Stimulated activated memory B cell treated with anti-CD40 and anti-IgM and Interleukin-4, amounts not matched to agents 10 μg/mL and 1 μg/mL and 100 μg/mL, for 72 hours (primary cell): ENCODE measurements around the gene MAP3K21.

Experiments used
- ATAC-seq: fragments of 150-1000 bp; cut with Tn5 transposase; 2 replicates; pipeline ENCODE4 v1.10.0; 2021
- H3K27ac Mint-ChIP-seq: one replicate; pipeline ENCODE4 v1.8.0; 2022; ENCODE audit warnings: mild to moderate bottlenecking, mixed read lengths
- H3K27me3 Mint-ChIP-seq: one replicate; pipeline ENCODE4 v1.8.0; 2022; ENCODE audit warnings: mixed read lengths
- H3K36me3 Mint-ChIP-seq: one replicate; pipeline ENCODE4 v1.8.0; 2022; ENCODE audit warnings: mixed read lengths
- H3K4me1 Mint-ChIP-seq: one replicate; pipeline ENCODE4 v1.8.0; 2022; ENCODE audit warnings: mixed read lengths
- H3K4me3 Mint-ChIP-seq: one replicate; pipeline ENCODE4 v1.8.0; 2022; ENCODE audit warnings: mild to moderate bottlenecking, moderate library complexity, mixed read lengths
- H3K9me3 Mint-ChIP-seq: one replicate; pipeline ENCODE4 v1.8.0; 2022; ENCODE audit warnings: mixed read lengths

MAP3K21 gene

DNA sequence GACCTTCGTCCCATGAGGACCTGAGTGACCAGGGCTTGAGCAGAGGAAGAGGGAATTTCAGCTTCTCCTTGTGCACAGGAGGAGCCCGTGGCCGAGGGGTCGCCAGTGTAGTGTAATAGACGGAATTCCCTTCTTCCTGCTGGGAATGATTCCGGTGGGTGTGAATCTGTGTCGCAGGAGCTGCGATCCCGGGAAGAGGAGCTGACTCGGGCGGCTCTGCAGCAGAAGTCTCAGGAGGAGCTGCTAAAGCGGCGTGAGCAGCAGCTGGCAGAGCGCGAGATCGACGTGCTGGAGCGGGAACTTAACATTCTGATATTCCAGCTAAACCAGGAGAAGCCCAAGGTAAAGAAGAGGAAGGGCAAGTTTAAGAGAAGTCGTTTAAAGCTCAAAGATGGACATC is 34.4 kb downstream of the MAP3K21 start:
- Mint-ChIP-seq H3K27me3 (no peaks in the 10 kb centered on the region), H3K27ac (no peak overlapping the region), H3K36me3 (peaks cover 11% of the 10 kb centered on the region), H3K4me3 (no peak overlapping the region), H3K4me1 (peaks cover 9% of the 10 kb centered on the region), H3K9me3 (peaks cover 2% of the 10 kb centered on the region)
- ATAC-seq = no peak

DNA sequence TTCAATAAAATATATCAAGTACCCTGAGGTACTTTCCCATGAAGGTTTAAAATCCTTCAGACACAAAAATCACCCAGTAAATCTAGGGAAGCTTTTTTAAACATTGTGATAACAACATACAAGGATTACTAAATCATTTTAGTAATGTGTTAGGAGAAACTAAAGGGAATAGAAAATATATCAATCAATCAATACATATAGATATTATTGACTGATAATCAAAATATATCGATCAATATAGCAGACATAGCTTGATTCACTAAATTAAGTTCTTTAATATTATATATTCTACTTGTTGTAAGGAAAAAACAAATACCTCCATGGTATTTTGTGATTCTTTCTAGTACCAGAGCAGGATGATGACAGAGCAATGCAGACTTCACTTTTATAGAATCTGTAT is 35.2 kb downstream of the MAP3K21 start:
- no peak overlapping the region for H3K4me3 Mint-ChIP-seq
- no peaks in the 10 kb centered on the region for H3K27me3 Mint-ChIP-seq
- H3K9me3 Mint-ChIP-seq = no peaks in the 10 kb centered on the region
- no peak for ATAC-seq
- H3K36me3 Mint-ChIP-seq = peaks cover 5% of the 10 kb centered on the region
- no peak overlapping the region for H3K27ac Mint-ChIP-seq
- H3K4me1 Mint-ChIP-seq = peaks cover under 1% of the 10 kb centered on the region

DNA sequence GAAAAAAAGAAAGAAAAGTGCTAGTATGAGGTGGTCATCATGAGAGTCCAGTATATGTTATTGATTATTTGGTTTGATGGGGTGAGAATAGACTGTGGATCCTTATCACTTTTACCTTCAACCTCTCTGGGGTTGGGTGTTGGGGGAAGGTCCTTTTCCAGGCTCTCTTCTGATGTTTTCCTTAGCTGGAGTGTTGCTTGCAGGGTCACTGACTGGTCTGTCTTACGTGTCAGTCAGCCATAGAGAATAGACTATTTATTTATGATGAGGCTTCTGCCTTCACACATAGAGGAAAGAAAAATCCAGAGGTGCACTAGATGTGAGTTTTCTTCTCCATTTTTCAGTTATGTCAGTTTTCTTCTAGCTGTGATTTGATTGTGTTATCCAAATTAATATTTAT is 36.5 kb downstream of the MAP3K21 start:
- ATAC-seq = no peak
- H3K9me3 Mint-ChIP-seq = no peaks in the 10 kb centered on the region
- no peak overlapping the region for H3K4me3 Mint-ChIP-seq
- H3K27ac Mint-ChIP-seq = no peak overlapping the region
- H3K4me1 Mint-ChIP-seq = no peaks in the 10 kb centered on the region
- H3K27me3 Mint-ChIP-seq = no peaks in the 10 kb centered on the region
- peaks cover 5% of the 10 kb centered on the region for H3K36me3 Mint-ChIP-seq

DNA sequence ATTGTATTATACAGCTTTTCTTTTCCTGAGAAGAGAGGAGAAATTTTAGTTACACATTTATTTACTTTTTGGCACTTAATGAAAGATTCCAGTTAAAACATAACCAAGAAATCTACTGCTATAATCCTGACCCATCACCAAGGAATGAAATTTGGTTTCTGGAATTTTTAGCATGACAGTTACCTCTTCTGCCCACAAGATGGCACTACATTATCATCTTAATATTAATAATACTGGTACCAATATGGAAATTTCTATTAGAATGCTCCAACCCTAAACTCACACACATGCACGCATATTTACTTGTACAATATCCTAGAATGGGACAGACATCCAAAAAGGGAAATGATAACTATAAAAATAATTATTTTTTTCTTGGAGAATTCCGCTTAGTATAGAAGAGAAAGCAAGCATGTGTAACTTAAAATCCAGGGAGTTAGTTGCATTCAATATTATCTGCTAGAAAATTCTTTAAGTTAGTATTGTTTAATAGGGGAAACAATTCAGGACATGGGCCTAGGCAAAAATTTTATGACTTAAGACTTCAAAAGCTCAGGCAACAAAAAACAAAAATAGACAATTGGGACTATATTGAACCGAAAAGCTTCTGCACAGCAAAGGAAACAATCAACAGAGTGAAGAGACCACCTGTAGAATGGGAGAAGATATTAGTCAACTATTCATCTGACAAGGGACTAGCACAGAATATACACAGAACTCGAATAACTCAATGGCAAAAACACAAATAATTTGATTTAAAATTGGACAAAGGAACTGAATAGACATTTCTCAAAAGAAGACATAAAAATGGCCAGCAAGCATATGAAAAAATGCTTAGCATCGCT is 37.4 kb downstream of the MAP3K21 start:
- no peak for ATAC-seq
- H3K4me1 Mint-ChIP-seq = no peaks in the 10 kb centered on the region
- no peak overlapping the region for H3K4me3 Mint-ChIP-seq
- no peak overlapping the region for H3K27ac Mint-ChIP-seq
- no peaks in the 10 kb centered on the region for H3K9me3 Mint-ChIP-seq
- H3K27me3 Mint-ChIP-seq = no peaks in the 10 kb centered on the region
- peaks cover 5% of the 10 kb centered on the region for H3K36me3 Mint-ChIP-seq

DNA sequence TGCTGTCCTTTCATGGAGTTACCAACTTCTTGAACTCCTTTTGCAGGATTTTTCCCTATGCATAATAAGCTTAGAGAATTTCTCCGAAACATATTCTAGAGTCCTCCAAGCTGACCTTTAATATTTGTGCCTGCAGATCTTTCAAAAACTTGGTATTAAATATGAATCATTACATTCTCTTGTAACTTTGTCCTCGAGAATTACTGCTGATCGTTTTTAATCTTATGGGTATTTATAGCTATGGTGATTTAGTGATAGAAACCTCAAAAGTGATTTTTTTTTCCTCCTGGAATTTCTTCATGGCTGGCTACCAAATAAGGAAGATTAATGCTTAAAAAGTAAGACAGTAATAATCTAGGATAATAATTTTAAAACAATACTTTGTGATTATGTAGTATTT is 39.1 kb downstream of the MAP3K21 start:
- H3K4me1 Mint-ChIP-seq = no peaks in the 10 kb centered on the region
- H3K4me3 Mint-ChIP-seq = no peak overlapping the region
- H3K9me3 Mint-ChIP-seq = no peaks in the 10 kb centered on the region
- H3K27ac Mint-ChIP-seq = no peak overlapping the region
- no peak for ATAC-seq
- peaks cover 4% of the 10 kb centered on the region for H3K36me3 Mint-ChIP-seq
- H3K27me3 Mint-ChIP-seq = no peaks in the 10 kb centered on the region

DNA sequence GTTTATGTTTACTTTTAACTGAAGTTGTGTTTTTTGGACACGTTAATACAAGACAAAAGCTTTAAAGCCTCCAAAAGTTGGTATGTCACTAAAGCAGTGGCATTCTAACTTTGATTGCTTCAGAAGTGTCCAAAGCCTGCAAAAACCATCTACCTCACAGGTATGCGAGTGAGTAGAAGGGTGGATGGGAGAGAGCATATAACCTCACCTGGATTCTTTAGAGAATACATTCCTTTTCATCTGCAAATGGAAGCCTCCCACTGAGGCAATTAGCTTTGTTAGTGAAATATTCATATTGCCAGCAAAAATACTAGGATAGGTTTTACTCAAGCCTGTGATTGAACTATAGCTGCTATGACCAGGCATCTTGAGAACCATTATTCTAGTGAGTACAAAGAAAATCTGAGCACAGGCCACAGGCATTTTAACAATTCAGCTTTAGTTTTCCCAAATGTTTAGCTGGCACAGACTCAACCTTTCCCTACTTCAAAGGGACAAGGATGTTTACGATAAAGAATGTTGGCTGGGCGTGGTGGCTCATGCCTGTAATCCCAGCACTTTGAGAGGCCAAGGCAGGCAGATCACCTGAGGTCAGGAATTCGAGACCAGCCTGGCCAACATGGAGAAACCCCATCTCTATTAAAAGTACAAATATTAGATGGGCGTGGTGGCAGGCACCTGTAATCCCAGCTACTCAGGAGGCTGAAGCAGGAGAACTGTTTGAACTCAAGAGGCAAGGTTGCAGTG is 39.7 kb downstream of the MAP3K21 start:
- no peaks in the 10 kb centered on the region for H3K4me1 Mint-ChIP-seq
- no peaks in the 10 kb centered on the region for H3K9me3 Mint-ChIP-seq
- no peaks in the 10 kb centered on the region for H3K27me3 Mint-ChIP-seq
- H3K4me3 Mint-ChIP-seq = no peak overlapping the region
- H3K27ac Mint-ChIP-seq = no peak overlapping the region
- no peak for ATAC-seq
- H3K36me3 Mint-ChIP-seq = no peaks in the 10 kb centered on the region

DNA sequence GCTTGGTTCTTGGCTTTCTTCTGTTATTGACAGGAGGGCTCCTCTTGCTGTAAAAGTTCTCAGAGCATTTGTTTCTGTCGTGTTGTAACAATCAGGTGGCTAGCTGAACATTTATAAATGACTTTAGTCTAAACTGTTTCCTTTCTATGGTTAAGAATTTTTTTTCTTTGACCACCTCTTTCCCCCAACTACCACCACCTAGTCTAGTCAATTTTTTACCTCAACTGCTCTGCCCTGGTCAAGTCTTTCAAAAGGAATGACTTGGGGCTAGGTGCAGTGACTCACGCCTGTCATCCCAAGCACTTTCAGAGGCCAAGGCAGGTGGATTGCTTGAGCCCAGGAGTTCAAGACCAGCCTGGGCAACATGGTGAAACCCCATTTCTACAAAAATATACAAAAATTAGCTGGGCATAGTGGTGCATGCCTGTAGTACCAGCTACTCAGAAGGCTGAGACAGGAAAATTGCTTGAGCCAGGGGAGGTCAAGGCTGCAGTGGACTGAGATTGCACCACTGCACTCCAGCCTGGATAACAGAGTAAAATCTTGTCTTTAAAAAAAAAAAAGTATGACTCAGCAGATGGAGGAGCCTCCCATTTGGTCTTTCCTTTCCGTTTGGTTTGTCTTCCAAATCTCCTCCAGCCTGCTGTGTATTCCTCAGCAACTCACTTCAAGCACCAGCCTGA is 40.7 kb downstream of the MAP3K21 start:
- H3K27me3 Mint-ChIP-seq = no peaks in the 10 kb centered on the region
- no peaks in the 10 kb centered on the region for H3K4me1 Mint-ChIP-seq
- no peaks in the 10 kb centered on the region for H3K9me3 Mint-ChIP-seq
- H3K36me3 Mint-ChIP-seq = no peaks in the 10 kb centered on the region
- no peak for ATAC-seq
- H3K4me3 Mint-ChIP-seq = no peak overlapping the region
- H3K27ac Mint-ChIP-seq = no peak overlapping the region

DNA sequence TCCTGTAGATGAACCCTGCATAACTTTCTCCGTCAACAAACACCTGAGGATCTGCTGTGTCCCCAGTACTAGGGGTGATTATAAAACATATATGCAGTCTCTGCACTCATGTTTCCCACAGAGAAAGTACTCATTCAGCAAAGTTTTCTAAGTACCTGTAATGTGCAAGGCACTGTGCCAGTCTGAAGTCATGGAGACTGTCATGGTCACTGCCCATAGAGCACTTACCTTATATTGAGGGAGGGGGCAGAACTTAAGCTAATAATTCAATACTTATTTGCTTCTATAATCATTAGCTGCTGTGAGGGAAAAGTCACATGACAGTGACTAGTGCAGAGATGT is 41.2 kb downstream of the MAP3K21 start:
- Mint-ChIP-seq H3K36me3 (peaks cover 4% of the 10 kb centered on the region), H3K4me1 (no peaks in the 10 kb centered on the region), H3K27me3 (no peaks in the 10 kb centered on the region), H3K27ac (no peak overlapping the region), H3K9me3 (no peaks in the 10 kb centered on the region), H3K4me3 (no peak overlapping the region)
- ATAC-seq = no peak

DNA sequence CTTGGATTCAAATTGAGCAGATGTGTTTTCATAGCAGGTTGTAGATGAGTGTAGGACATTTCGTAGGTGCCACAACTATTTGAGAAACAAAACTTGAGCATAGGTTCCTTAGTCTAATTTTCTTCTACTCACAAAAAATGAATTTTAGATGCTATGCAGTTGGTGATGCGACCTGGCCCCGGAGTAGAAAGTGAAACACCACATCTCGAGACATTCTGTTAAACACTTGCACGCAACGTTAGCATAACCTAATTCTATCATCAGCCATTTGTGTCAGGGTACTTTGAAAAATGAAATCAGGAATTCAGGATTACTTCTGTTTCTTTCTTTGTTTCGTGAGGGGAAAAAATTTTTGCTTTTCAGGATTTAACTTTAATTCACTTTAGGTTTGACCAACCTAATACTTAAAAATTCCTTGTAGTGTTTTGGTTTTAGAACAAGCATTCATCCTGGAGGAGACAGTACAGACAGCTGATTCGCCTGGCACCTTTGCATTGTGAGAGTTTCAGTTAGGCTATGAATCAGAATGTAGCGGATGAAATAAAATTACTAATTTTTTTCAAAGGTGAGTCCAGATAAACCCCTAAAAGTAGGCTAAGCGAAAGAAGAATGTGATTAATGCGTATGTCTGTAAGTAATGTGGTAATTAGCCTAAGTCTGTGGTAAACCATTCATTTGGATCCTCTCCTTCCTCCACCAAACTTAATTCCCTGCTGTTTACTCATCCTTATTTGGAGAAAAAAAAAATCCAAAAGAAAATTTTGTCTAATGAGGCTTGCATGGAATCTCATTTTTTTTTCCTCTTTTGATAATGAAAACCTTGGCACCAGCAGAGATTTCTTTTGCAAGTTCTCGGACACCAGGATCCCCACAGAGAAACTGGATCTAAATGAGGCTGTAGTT is 44.9 kb downstream of the MAP3K21 start:
- no peaks in the 10 kb centered on the region for H3K27me3 Mint-ChIP-seq
- H3K9me3 Mint-ChIP-seq = no peaks in the 10 kb centered on the region
- H3K27ac Mint-ChIP-seq = no peak overlapping the region
- no peak for ATAC-seq
- no peaks in the 10 kb centered on the region for H3K4me1 Mint-ChIP-seq
- H3K36me3 Mint-ChIP-seq = peaks cover 5% of the 10 kb centered on the region
- H3K4me3 Mint-ChIP-seq = no peak overlapping the region

DNA sequence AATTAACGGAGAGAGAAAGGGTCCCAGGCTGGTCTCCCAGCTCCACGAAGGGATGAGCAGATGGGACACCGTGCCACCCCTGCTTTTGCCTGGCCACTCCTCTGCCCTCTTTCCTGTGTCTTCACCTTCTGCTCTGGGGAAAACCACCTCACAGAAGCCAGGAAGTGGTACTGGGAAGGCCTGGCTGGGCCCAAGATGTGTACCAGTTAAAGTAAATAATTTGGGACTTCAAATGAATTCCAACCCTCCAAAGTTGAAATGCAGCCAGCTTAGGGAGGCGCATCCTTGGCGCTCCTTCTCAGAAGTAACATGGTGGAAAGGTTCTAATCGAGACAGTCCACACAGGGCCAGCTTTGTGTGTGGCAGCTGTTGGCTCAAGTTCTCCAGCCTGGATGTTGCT is 45.7 kb downstream of the MAP3K21 start:
- ATAC-seq = no peak

DNA sequence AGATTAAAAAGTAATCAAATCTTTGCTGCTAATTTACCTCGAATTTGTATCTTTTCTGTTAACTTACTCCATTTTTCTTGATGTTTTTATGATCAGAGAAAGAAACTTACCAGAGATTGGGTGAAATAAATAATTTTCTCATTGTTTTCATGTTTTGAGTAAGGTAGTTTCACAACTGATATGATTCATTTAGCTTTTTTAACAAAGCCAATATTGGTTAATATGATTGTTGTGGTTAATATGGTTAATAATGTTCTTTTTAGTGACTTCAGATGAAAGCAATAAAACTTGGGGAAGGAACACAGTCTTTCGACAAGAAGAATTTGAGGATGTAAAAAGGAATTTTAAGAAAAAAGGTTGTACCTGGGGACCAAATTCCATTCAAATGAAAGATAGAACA is 48.1 kb downstream of the MAP3K21 start:
- ATAC-seq = no peak
- H3K9me3 Mint-ChIP-seq = no peaks in the 10 kb centered on the region
- H3K4me3 Mint-ChIP-seq = no peak overlapping the region
- peaks cover 4% of the 10 kb centered on the region for H3K4me1 Mint-ChIP-seq
- H3K27ac Mint-ChIP-seq = no peak overlapping the region
- H3K36me3 Mint-ChIP-seq = peaks cover 5% of the 10 kb centered on the region
- H3K27me3 Mint-ChIP-seq = no peaks in the 10 kb centered on the region

More for the DNA sequence above, 45.7 kb downstream of the MAP3K21 start:
- no peaks in the 10 kb centered on the region for H3K4me1 Mint-ChIP-seq
- H3K27me3 Mint-ChIP-seq = no peaks in the 10 kb centered on the region
- no peak overlapping the region for H3K4me3 Mint-ChIP-seq
- H3K27ac Mint-ChIP-seq = no peak overlapping the region
- peaks cover 5% of the 10 kb centered on the region for H3K36me3 Mint-ChIP-seq
- H3K9me3 Mint-ChIP-seq = no peaks in the 10 kb centered on the region

DNA sequence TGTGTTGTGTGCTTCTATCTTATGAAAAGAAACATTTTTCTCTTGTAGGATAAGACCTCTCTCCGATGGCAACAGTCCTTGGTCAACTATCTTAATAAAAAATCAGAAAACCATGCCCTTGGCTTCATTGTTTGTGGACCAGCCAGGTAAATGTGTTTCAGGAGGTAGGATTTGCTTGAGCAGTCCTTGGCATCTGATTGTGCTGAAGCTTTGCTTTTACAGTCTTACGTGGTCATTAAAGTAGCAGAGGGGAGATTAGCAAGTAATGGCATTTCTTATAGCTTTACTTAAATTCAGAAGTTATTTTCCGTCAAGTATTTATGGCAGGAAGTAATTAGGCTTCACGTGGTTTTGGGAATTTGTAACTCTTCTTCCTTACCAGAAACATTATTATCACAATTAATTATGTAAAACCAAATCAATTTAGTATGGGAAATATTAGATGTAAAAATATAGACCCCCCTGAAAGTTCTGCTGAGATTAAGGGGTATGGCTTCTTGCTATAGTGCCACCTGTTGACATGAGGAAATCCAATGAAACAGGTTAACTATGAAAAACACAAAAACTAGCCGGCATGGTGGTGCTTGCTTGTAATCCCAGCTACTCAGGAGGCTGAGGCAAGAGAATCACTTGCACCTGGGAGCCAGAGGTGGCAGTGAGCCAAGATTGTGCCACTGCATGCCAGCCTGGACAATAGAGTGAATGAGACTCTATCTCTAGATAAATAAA is 49.0 kb downstream of the MAP3K21 start:
- H3K4me3 Mint-ChIP-seq = no peak overlapping the region
- no peak overlapping the region for H3K27ac Mint-ChIP-seq
- H3K36me3 Mint-ChIP-seq = peaks cover 5% of the 10 kb centered on the region
- no peaks in the 10 kb centered on the region for H3K9me3 Mint-ChIP-seq
- ATAC-seq = no peak
- peaks cover 4% of the 10 kb centered on the region for H3K4me1 Mint-ChIP-seq
- H3K27me3 Mint-ChIP-seq = no peaks in the 10 kb centered on the region

DNA sequence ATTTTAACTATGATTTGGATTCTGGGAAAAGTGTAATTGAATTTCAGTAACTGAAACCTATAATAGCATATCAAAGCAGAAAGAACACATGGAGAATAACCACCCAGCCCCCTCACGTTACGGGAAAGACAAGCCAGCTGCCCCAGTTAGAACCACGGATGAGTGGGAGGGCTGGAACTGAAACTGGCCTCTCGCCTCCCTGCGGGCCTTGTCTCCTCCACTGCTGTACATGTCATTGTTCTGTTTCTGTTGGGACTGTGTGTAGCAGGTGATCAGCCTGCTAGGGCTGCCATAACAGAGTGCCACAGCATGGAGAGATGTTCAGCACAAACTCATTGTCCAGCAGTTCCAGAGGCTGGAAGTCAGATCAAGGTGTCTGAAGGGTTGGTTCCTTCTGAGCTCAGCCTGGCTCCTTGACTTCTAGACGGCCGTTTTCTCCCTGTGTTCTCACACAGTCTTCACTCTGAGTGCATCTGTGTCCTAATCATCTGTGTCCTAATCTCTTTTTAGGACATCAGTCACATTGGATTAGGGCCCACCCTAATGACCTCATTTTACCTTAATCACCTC is 52.4 kb downstream of the MAP3K21 start:
- Mint-ChIP-seq H3K27me3 (no peaks in the 10 kb centered on the region), H3K4me1 (peaks cover 4% of the 10 kb centered on the region), H3K9me3 (peaks cover 3% of the 10 kb centered on the region), H3K36me3 (peaks cover 13% of the 10 kb centered on the region), H3K4me3 (no peak overlapping the region), H3K27ac (no peak overlapping the region)
- peak; percentile 67 for ATAC-seq

DNA sequence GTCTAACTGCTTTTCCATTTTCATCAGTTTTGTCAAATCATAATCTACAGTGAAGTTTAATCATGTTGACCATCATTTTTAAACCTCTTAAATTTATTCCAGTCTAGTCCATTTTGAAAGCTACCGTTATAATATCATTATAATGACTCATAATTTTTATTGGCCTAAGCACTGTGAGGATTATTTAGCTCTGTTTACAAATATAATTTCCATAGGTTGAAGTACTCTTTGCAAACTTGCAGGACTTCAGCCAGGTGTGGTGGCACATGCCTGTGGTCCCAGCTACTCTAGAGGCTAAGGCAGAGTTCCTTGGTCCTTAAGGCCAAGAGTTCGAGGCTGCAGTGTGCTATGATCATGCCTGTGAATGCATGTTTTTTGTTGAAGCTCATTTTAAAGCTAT is 54.3 kb downstream of the MAP3K21 start:
- Mint-ChIP-seq H3K9me3 (peaks cover 3% of the 10 kb centered on the region), H3K27ac (no peak overlapping the region), H3K36me3 (peaks cover 13% of the 10 kb centered on the region), H3K4me1 (peaks cover 4% of the 10 kb centered on the region), H3K27me3 (no peaks in the 10 kb centered on the region), H3K4me3 (no peak overlapping the region)
- no peak for ATAC-seq
